ENCODE measurements around the gene HIPK4.

Gene HIPK4

DNA sequence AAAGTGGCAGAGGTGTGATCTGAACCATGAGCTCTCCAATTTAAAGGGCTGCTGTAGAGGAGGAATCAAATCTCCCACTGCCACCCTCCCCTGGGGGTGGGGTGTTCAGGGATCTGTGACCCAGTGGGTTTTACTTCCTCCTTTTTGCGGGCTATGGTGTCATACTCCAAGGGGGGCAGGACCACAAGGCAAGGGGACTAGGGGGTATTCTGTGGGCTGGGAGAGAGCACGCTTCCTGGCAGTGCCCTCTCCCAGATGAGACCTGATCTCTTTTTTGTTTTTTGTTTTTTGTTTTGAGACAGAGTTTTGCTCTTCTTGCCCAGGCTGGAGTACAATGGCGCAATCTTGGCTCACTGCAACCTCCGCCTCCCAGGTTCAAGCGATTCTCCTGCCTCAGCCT lies 31.2 kb downstream of the HIPK4 start:
- no peak overlapping the region for H3K4me3 ChIP-seq (ENCODE audit: low read depth, low read length)
- no peak for TF ChIP-seq CTCF (conservative IDR thresholded peaks at IDR 0.05; ENCODE audit: low read depth, low read length)
- no peak for DNase-seq (ENCODE audit: low read depth)

DNA sequence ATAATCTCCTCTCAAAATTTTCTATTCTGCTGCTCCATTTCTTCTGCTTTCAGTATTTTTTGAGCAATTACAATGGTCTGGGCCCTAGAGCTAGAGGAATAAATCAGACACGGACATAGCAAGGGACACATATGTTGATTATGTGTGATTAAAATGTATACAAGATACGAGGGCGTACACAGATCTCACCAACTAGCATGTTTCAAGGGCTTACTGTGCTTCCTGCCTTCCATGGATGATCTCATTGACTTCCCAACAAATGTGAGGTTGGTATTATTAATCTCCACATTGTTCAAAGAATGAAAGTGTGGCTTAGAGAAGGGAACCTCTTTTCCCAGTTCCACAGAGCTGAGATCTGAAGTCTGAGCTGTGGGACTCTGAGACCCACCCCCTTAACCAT lies 32.3 kb downstream of the HIPK4 start:
- DNase-seq (ENCODE audit: low read depth), result no peak
- TF ChIP-seq CTCF (conservative IDR thresholded peaks at IDR 0.05; ENCODE audit: low read depth, low read length), result no peak
- H3K4me3 ChIP-seq (ENCODE audit: low read depth, low read length), result no peak overlapping the region

- TF ChIP-seq CTCF (conservative IDR thresholded peaks at IDR 0.05; ENCODE audit: low read depth, low read length), result no peak
- peak; percentile 85 for DNase-seq (ENCODE audit: low read depth)
- no peak overlapping the region for H3K4me3 ChIP-seq (ENCODE audit: low read depth, low read length)
Observed at GRCh38 chr19:40356681-40357595, 33.0 kb downstream of the HIPK4 start.

DNA sequence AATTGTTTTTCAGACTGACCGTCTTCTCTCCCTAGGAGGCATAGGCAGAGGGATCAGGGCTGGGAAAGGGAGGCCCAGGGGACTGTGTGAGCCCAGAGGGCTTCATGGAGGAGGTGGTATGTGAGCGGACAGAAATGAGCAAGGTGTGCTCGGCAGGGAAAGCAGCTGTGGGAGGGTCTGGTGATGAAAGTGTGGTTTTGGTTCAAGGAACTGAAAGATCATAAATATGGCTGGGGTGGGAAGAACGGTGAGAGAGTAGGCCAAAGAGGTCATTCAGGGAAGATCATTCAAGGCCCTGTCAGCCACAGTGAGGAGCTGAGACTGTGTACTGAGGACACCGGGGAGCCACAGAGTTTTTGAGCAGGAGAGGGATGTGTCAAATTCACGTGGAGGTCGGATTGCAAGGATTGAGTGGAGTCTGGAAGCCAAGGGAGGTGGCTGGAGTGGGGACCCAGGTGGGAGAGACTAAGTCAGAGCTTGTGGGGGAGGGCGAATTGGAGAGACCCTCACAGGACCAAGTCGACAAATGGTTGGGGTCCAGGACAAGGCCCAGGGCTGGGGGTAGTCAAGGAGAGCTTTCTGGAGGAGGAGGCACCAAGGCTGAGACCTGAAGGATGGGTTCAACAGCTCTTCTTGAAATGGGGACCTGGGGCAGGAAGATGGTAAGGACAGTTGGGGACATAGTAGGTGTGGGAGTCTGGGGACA lies 33.9 kb downstream of the HIPK4 start:
- H3K4me3 ChIP-seq (ENCODE audit: low read depth, low read length), result no peak overlapping the region
- TF ChIP-seq CTCF (conservative IDR thresholded peaks at IDR 0.05; ENCODE audit: low read depth, low read length), result no peak
- no peak for DNase-seq (ENCODE audit: low read depth)

GRCh38 chr19:40348961-40349507 lies 40.9 kb downstream of the HIPK4 start:
- H3K4me3 ChIP-seq (ENCODE audit: low read depth, low read length), result peak overlapping the region; percentile 83
- peak; percentile 41 for DNase-seq (ENCODE audit: low read depth)
- TF ChIP-seq CTCF (conservative IDR thresholded peaks at IDR 0.05; ENCODE audit: low read depth, low read length), result no peak

DNA sequence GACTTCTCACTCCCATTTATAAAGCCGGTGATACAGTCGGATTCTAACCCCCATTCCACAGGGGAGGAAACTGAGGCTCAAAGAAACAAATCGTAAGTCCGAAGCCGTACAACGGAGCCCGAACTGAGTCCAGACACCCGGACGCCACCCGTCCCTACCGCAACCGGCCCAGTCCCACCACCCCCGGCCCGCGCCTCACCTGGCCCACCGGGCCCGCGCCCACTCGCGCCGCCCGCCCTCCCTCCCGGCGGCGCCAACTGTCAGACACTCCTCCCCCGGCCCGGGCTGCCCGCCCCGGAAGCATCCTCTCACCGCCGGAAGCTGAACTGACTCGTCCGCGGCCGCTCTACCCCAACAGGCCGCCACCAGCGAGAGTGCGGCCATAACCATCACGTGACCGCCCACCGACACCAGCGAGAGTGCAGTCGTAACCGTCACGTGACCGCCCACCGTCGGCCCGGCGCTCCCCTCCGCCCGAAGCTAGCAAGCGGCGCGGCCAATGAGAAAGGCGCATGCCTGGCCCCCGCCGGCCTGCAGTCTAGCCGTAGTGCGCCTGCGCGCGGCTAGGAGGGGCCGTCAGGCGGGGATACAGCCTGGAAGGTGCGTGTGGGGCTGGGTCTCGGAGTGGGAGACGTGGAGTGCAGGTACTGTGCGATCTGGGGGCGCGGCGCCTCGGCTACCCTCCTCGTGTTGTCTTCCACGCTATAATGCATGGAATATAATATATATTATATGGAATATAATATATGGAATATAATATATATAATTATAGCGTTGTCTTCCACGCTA lies 41.7 kb downstream of the HIPK4 start, which contains the start of the genes C19orf47 and PLD3:
C19orf47 (minus strand) TSS at position 273 of the 789 bp plus-strand sequence. CDS start 6,540 bp downstream, outside the sequence.
PLD3 (plus strand) TSS at position 571 of the 789 bp plus-strand sequence. CDS start 17,789 bp downstream, outside the sequence.
- H3K4me3 ChIP-seq (ENCODE audit: low read depth, low read length), result peak within 1 kb of the TSS; percentile 84
- no peak for TF ChIP-seq CTCF (conservative IDR thresholded peaks at IDR 0.05; ENCODE audit: low read depth, low read length)
- DNase-seq (ENCODE audit: low read depth), result peak; percentile 100

Measured in choroid plexus epithelial cell (primary cell).